SHP77 (cell line): ENCODE measurements around the gene BCR.

Experiments used
- DNase-seq, 2 experiments: peaks; one replicate each; lab custom pipeline; 2025; lab: John Stamatoyannopoulos, UW

BCR gene

GRCh38 chr22:23245045-23245798, 64.9 kb downstream of the BCR start:
- no peak for DNase-seq

GRCh38 chr22:23245799-23246136, 65.5 kb downstream of the BCR start:
- DNase-seq, result no peak

GRCh38 chr22:23246982-23247766, 66.9 kb downstream of the BCR start:
- peak; percentile 26 to 74 for DNase-seq

- DNase-seq, result no peak
These were observed 68.3 kb downstream of the BCR start for GRCh38 chr22:23248583-23248982.

GRCh38 chr22:23250056-23250784, 69.9 kb downstream of the BCR start:
- no peak for DNase-seq

- no peak for DNase-seq
These were observed 70.6 kb downstream of the BCR start for GRCh38 chr22:23250785-23251363.

- DNase-seq, result no peak
These were observed 71.3 kb downstream of the BCR start for GRCh38 chr22:23251445-23252093.

- DNase-seq, result no peak
These were observed 73.3 kb downstream of the BCR start for GRCh38 chr22:23253475-23254055.

GRCh38 chr22:23255506-23256170, 75.3 kb downstream of the BCR start:
- no peak for DNase-seq

GRCh38 chr22:23256171-23256932, 76.0 kb downstream of the BCR start:
- DNase-seq, result no peak

- DNase-seq, result no peak
These were observed 76.9 kb downstream of the BCR start for GRCh38 chr22:23256986-23257888.

GRCh38 chr22:23257889-23258825, 77.8 kb downstream of the BCR start:
- DNase-seq, result no peak

- no peak for DNase-seq
These were observed 78.5 kb downstream of the BCR start for GRCh38 chr22:23258826-23259170.

GRCh38 chr22:23259916-23260644, 79.8 kb downstream of the BCR start:
- DNase-seq, result no peak

GRCh38 chr22:23260645-23261581, 80.6 kb downstream of the BCR start:
- no peak for DNase-seq

GRCh38 chr22:23261900-23262450, 81.7 kb downstream of the BCR start:
- no peak for DNase-seq
